GF-D8 (cell line): ENCODE data around the gene DUS4L.

Experiments
- DNase-seq: peaks from one replicate; lab custom pipeline; 2025; lab: John Stamatoyannopoulos, UW

The DUS4L gene

GRCh38 chr7:107615910-107616680 lies 52.3 kb downstream of the DUS4L start:
- DNase-seq: no peak

DNA sequence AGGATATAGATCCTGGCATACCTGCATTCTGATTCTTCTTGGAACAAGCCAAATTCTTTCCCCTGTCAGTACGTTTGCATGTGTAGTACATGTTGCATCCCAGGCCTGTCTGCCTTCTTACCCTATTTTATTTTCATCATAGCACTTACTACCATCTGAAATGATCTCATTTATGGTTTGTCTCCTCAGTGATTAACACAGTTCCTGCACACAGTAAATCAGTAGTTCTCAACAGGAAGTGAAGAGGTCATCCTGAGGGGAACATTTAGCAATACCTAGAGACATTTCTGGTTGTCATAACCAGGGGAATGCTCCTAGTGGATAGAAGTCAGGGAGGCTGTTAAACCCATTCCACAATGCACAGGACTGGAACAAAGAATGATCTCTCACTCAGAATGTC lies 58.7 kb downstream of the DUS4L start:
- DNase-seq: peak; percentile 72

DNA sequence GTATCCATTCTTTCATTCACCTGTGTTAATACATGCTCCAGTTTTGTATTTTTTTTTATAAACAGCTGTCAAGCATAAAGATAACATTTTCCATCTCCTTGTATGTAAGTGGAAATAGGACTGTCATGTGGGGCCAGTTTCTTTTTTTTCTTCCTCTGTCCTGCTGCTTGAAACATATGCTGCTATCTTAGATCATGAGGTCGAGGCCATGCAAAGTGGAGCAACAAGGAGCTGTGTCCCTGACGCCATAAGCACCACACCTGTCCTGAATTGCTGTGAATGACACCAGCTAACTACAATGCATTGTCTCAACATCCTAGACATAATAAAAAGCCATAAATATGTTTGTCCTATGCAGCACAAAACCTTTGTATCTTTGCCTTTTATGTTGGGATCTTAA lies 59.1 kb downstream of the DUS4L start:
- no peak for DNase-seq

- no peak for DNase-seq
Observed at GRCh38 chr7:107627002-107627401, 63.2 kb downstream of the DUS4L start.
